C4-2B (cell line): ENCODE data around the gene TSFM.

ENCODE experiments used
- H3K27ac ChIP-seq: fragments of 450-650 bp; 2 replicates; pipeline ENCODE4 v1.5.1; 2017
- CTCF ChIP-seq: fragments of 450-650 bp; conservative IDR thresholded peaks from 2 replicates; pipeline ENCODE4 v1.5.1; 2017; ENCODE audit warnings: mild to moderate bottlenecking
- ZFX ChIP-seq: fragments of 450-650 bp; IDR thresholded peaks from 2 replicates; pipeline ENCODE4 v1.6.1; 2017

TSFM gene

GRCh38 chr12:57782608-57783465 is at the start of gene TSFM:
TSS of gene TSFM (plus strand) at chr12:57782787. CDS start at chr12:57782802, 15 bp downstream.
- peak; percentile 38; the same call in 1 of the 2 replicates for TF ChIP-seq ZFX
- TF ChIP-seq CTCF: peak; percentile 97
- H3K27ac ChIP-seq: peak within 1 kb of the TSS; percentile 74

- TF ChIP-seq ZFX: no peak
- H3K27ac ChIP-seq: no peak overlapping the region
Measured at GRCh38 chr12:57733928-57734327, 48.7 kb upstream of the TSFM start.

- H3K27ac ChIP-seq: no peak overlapping the region
- TF ChIP-seq ZFX (no peak), CTCF (no peak)
Measured at GRCh38 chr12:57734591-57734990, 48.0 kb upstream of the TSFM start.

GRCh38 chr12:57735198-57735855 is 47.3 kb upstream of the TSFM start:
- TF ChIP-seq ZFX (no peak), CTCF (no peak)
- H3K27ac ChIP-seq: no peak overlapping the region

GRCh38 chr12:57735952-57736740 is 46.4 kb upstream of the TSFM start:
- no peak; the same call in 1 of the 2 replicates for TF ChIP-seq CTCF
- no peak overlapping the region for H3K27ac ChIP-seq

GRCh38 chr12:57736741-57737466 is 45.7 kb upstream of the TSFM start:
- TF ChIP-seq ZFX (no peak), CTCF (no peak)
- no peak overlapping the region for H3K27ac ChIP-seq
